SW 1271 (cell line): ENCODE data around the gene LRRC27.
"Not testable (repeated sequence)": the region's sequence is repeated elsewhere in the genome, so short reads cannot be mapped to it uniquely, and the experiment has no call there.

Source experiments
- DNase-seq, 2 experiments: peaks; one replicate each; lab custom pipeline; 2025; lab: John Stamatoyannopoulos, UW

Gene LRRC27

GRCh38 chr10:132337854-132338253 lies 5.9 kb downstream of the LRRC27 start:
- not testable (repeated sequence) for DNase-seq

GRCh38 chr10:132338876-132339275 lies 6.9 kb downstream of the LRRC27 start:
- DNase-seq = no peak

- DNase-seq = no peak
Observed at GRCh38 chr10:132339276-132339675, 7.3 kb downstream of the LRRC27 start.

- no peak for DNase-seq
Observed at GRCh38 chr10:132341017-132341416, 9.0 kb downstream of the LRRC27 start.

GRCh38 chr10:132341781-132342180 lies 9.8 kb downstream of the LRRC27 start:
- no peak for DNase-seq

GRCh38 chr10:132342553-132342952 lies 10.6 kb downstream of the LRRC27 start:
- no peak for DNase-seq

- no peak for DNase-seq
Observed at GRCh38 chr10:132344386-132344785, 12.4 kb downstream of the LRRC27 start.

GRCh38 chr10:132345345-132345744 lies 13.4 kb downstream of the LRRC27 start:
- DNase-seq = no peak

GRCh38 chr10:132346806-132347205 lies 14.8 kb downstream of the LRRC27 start:
- DNase-seq = no peak

GRCh38 chr10:132347211-132347930 lies 15.4 kb downstream of the LRRC27 start:
- DNase-seq = no peak

- DNase-seq = no peak
Observed at GRCh38 chr10:132347931-132348267, 15.9 kb downstream of the LRRC27 start.

- DNase-seq = no peak
Observed at GRCh38 chr10:132349766-132350165, 17.8 kb downstream of the LRRC27 start.

- DNase-seq = no peak
Observed at GRCh38 chr10:132350391-132350790, 18.4 kb downstream of the LRRC27 start.

- DNase-seq = no peak
Observed at GRCh38 chr10:132350946-132351345, 19.0 kb downstream of the LRRC27 start.

- no peak for DNase-seq
Observed at GRCh38 chr10:132351611-132352010, 19.6 kb downstream of the LRRC27 start.

- DNase-seq = peak in 1 of 2 experiments; percentile 4
Observed at GRCh38 chr10:132352462-132353308, 20.7 kb downstream of the LRRC27 start.

GRCh38 chr10:132353456-132354355 lies 21.7 kb downstream of the LRRC27 start:
- no peak for DNase-seq

GRCh38 chr10:132354356-132355094 lies 22.5 kb downstream of the LRRC27 start:
- no peak for DNase-seq

GRCh38 chr10:132355297-132355696 lies 23.3 kb downstream of the LRRC27 start:
- no peak for DNase-seq

- DNase-seq = no peak
Observed at GRCh38 chr10:132355754-132356153, 23.8 kb downstream of the LRRC27 start.

GRCh38 chr10:132356621-132357195 lies 24.7 kb downstream of the LRRC27 start:
- DNase-seq = no peak
